Kidney (tissue), 14 donors: Measurements from ENCODE around the gene CCNJ. TPM values are rescaled to one million over a fixed set of nuclear protein-coding genes. Genes with fewer than 3 reads are reported as not detected.

Source experiments
- DNase-seq, 5 donors: peaks; one replicate each; pipeline ENCODE4 v3.0.0-alpha.2; 2013 to 2020
- FAIRE-seq: peaks from 2 replicates; lab custom pipeline; 2012; peaks lifted over from hg19 to GRCh38; lab: Jason Lieb, UNC
- H3K27ac ChIP-seq, 2 donors: one replicate each; pipeline ENCODE4 v1.7.0; 2013; ENCODE audit warnings: low read depth in 2 of 2, low read length in 2 of 2, inconsistent platforms in 1 of 2
- H3K27me3 ChIP-seq: one replicate; pipeline ENCODE4 v1.7.1; 2013; ENCODE audit warnings: low read length, inconsistent platforms; ENCODE audit not compliant: control insufficient read depth, insufficient read depth
- H3K36me3 ChIP-seq, 3 donors: one replicate each; pipeline versions ENCODE4 v1.7.0 to v1.7.1; 2013; ENCODE audit warnings: low read length in 3 of 3, control low read depth in 1 of 3, inconsistent platforms in 1 of 3; ENCODE audit not compliant: insufficient read depth in 3 of 3, control insufficient read depth in 2 of 3
- H3K4me1 ChIP-seq, 3 donors: one replicate each; pipeline versions ENCODE4 v1.7.0 to v1.7.1; 2013; ENCODE audit warnings: low read length in 3 of 3, inconsistent platforms in 1 of 3, low read depth in 1 of 3; ENCODE audit not compliant: control insufficient read depth in 2 of 3, insufficient read depth in 2 of 3
- H3K4me3 ChIP-seq, 3 donors: one replicate each; pipeline versions ENCODE4 v1.7.0 to v1.8.1; 2013; ENCODE audit warnings: low read length in 3 of 3, control low read depth in 1 of 3, inconsistent platforms in 1 of 3
- H3K9ac ChIP-seq, 3 donors: one replicate each; pipeline versions ENCODE4 v1.7.0 to v1.7.1; 2013; ENCODE audit warnings: low read length in 3 of 3, control low read depth in 1 of 3, inconsistent platforms in 1 of 3
- H3K9me3 ChIP-seq, 3 donors: one replicate each; pipeline versions ENCODE4 v1.7.0 to v1.7.1; 2013; ENCODE audit warnings: low read length in 3 of 3, control low read depth in 1 of 3, inconsistent platforms in 1 of 3; ENCODE audit not compliant: control insufficient read depth in 2 of 3, insufficient read depth in 1 of 3
- CTCF ChIP-seq: IDR thresholded peaks from 3 replicates; pipeline ENCODE4 v1.5.1; 2012; ENCODE audit warnings: mild to moderate bottlenecking, moderate library complexity, borderline replicate concordance; ENCODE audit not compliant: insufficient read depth; ENCODE audit errors: extremely low read depth
- intact Hi-C: fragments of 100-400 bp; cut with DNase I; formaldehyde crosslinking; loops from one replicate; pipeline ENCODE4 v1.11.1; 2022
- polyA plus RNA-seq: library from polyadenylated mRNA; stranded (reverse); fragments of 350-450 nt; fragmentation: Illumina TruSeq; extraction: RNeasy Lipid Tissue Mini Kit (QIAGEN cat#74804); gene quantifications from one replicate; pipeline ENCODE4 v1.2.3, GENCODE V29; 2014; ENCODE audit warnings: low read depth, low replicate concordance; ENCODE audit not compliant: insufficient read depth
- total RNA-seq: library from RNA; stranded (reverse); fragmentation: NEBNext Ultra II Directional; extraction: Animal tissue kit (Norgen Biotek cat#: 25700); gene quantifications from one replicate; pipeline ENCODE4 v1.2.1, GENCODE V29; 2021
- donor health status: control.
- donor health status: control.
- donor health status: control.
- donor health status: control.
- donor health status: control.
- donor health status: DM: yes; HTN: yes; CAD: no.
- donor health status: Normal renal cell carcinoma (clear cell type).

The CCNJ gene
- total and polyA plus RNA-seq, 2 donors from 2014 or later, result 1.8 to 6.2 TPM

GRCh38 chr10:96013956-96014355 is 29.4 kb upstream of the CCNJ start:
- FAIRE-seq (no peak), DNase-seq (no peak)
- Histone ChIP-seq H3K4me3 (no peak overlapping the region), H3K9ac (no peak overlapping the region), H3K9me3 (no peaks in the 10 kb centered on the region), H3K4me1 (peaks cover 0 to 4% (median 0%) of the 10 kb centered on the region in 3 donors), H3K27me3 (no peaks in the 10 kb centered on the region), H3K27ac (no peak overlapping the region), H3K36me3 (no peaks in the 10 kb centered on the region)
- intact Hi-C loops, result no loop called here
- TF ChIP-seq CTCF, result no peak

- no peak for TF ChIP-seq CTCF
- Histone ChIP-seq H3K36me3 (no peaks in the 10 kb centered on the region), H3K4me3 (no peak overlapping the region), H3K9me3 (no peaks in the 10 kb centered on the region), H3K27me3 (no peaks in the 10 kb centered on the region), H3K27ac (no peak overlapping the region), H3K9ac (no peak overlapping the region), H3K4me1 (peaks cover 0 to 4% (median 0%) of the 10 kb centered on the region in 3 donors)
- intact Hi-C loops, result no loop called here
- FAIRE-seq (no peak), DNase-seq (no peak)
Observed at GRCh38 chr10:96014473-96015102, 28.8 kb upstream of the CCNJ start.

GRCh38 chr10:96017191-96017687 is 26.1 kb upstream of the CCNJ start:
- intact Hi-C loops, result no loop called here

More at GRCh38 chr10:96017191-96017687, 26.1 kb upstream of the CCNJ start:
- DNase-seq (peak in 4 of 5 donors; percentile 34 to 94 (median 72)), FAIRE-seq (peak; percentile 83)
- Histone ChIP-seq H3K4me1 (peaks cover 0 to 4% (median 0%) of the 10 kb centered on the region in 3 donors), H3K27me3 (no peaks in the 10 kb centered on the region), H3K4me3 (no peak overlapping the region), H3K9me3 (no peaks in the 10 kb centered on the region), H3K9ac (no peak overlapping the region), H3K27ac (no peak overlapping the region), H3K36me3 (no peaks in the 10 kb centered on the region)
- peak; percentile 80 for TF ChIP-seq CTCF
